HepG2 (cell line): Measurements from ENCODE around the gene PPAN. TPM values are rescaled to one million over a fixed set of nuclear protein-coding genes. Genes with fewer than 3 reads are reported as not detected.

Experiments used
- CREB1 ChIP-seq, 2 experiments: fragments of 450-650 bp in 1 of 2; IDR thresholded peaks; 2 replicates each; pipeline ENCODE4 v1.6.1; 2016 to 2017; ENCODE audit warnings: control low read depth in 1 of 2, mild to moderate bottlenecking in 1 of 2, missing compliant biosample characterization in 1 of 2, missing genetic modification characterization in 1 of 2
- DPF2 ChIP-seq: sonication (generic); formaldehyde crosslinking; IDR thresholded peaks from 2 replicates; pipeline ENCODE4 v1.4.0; 2020; ENCODE audit warnings: mild to moderate bottlenecking, low read depth, missing genetic modification reagents, borderline replicate concordance
- E2F2 ChIP-seq: sonication (generic); formaldehyde crosslinking; IDR thresholded peaks from 2 replicates; pipeline ENCODE4 v1.4.0; 2020; ENCODE audit warnings: missing genetic modification reagents, borderline replicate concordance
- EED ChIP-seq: sonication (generic); formaldehyde crosslinking; IDR thresholded peaks from 2 replicates; pipeline ENCODE4 v1.5.0; 2020; ENCODE audit warnings: mild to moderate bottlenecking, missing genetic modification reagents
- EZH2 ChIP-seq: conservative IDR thresholded peaks from 2 replicates; pipeline ENCODE4 v1.6.1; 2012; ENCODE audit warnings: mild to moderate bottlenecking, low read depth, low read length, moderate library complexity
- FLYWCH1 ChIP-seq: sonication (generic); formaldehyde crosslinking; IDR thresholded peaks from 2 replicates; pipeline ENCODE4 v1.8.1; 2023; ENCODE audit warnings: mild to moderate bottlenecking, missing genetic modification reagents
- HBP1 ChIP-seq: IDR thresholded peaks from 2 replicates; pipeline ENCODE4 v1.6.1; 2016; ENCODE audit warnings: low read depth, control low read depth
- NCOA2 ChIP-seq: sonication (generic); formaldehyde crosslinking; IDR thresholded peaks from 2 replicates; pipeline ENCODE4 v1.8.0; 2022; ENCODE audit warnings: inconsistent platforms
- NCOA5 ChIP-seq: sonication (generic); formaldehyde crosslinking; IDR thresholded peaks from 2 replicates; pipeline ENCODE4 v1.4.0; 2020; ENCODE audit warnings: missing genetic modification reagents
- NFIB ChIP-seq: sonication (generic); formaldehyde crosslinking; IDR thresholded peaks from 2 replicates; pipeline ENCODE4 v1.9.0; 2021; ENCODE audit warnings: missing genetic modification reagents, mild to moderate bottlenecking, borderline replicate concordance
- SMAD1 ChIP-seq: sonication (generic); formaldehyde crosslinking; IDR thresholded peaks from 2 replicates; pipeline ENCODE4 v1.4.0; 2020; ENCODE audit warnings: missing genetic modification reagents, low read depth, mild to moderate bottlenecking, borderline replicate concordance
- TFDP2 ChIP-seq: sonication (generic); formaldehyde crosslinking; IDR thresholded peaks from 2 replicates; pipeline ENCODE4 v1.4.0; 2020; ENCODE audit warnings: missing genetic modification reagents
- ZNF253 ChIP-seq: sonication (generic); formaldehyde crosslinking; IDR thresholded peaks from 2 replicates; pipeline ENCODE4 v1.8.0; 2022; ENCODE audit warnings: mild to moderate bottlenecking, missing genetic modification reagents, borderline replicate concordance
- ZNF512 ChIP-seq: sonication (generic); formaldehyde crosslinking; IDR thresholded peaks from 2 replicates; pipeline ENCODE4 v1.4.0; 2020; ENCODE audit warnings: mild to moderate bottlenecking, missing genetic modification reagents
- ZNF660 ChIP-seq: sonication (generic); formaldehyde crosslinking; IDR thresholded peaks from 2 replicates; pipeline ENCODE4 v1.5.1; 2020; ENCODE audit warnings: mild to moderate bottlenecking, low read depth, missing genetic modification reagents, borderline replicate concordance
- ZNF724P ChIP-seq: sonication (generic); formaldehyde crosslinking; IDR thresholded peaks from 2 replicates; pipeline ENCODE4 v1.8.0; 2022; ENCODE audit warnings: missing genetic modification reagents, borderline replicate concordance
- ZNF766 ChIP-seq: sonication (generic); formaldehyde crosslinking; IDR thresholded peaks from 2 replicates; pipeline ENCODE4 v1.5.0; 2020; ENCODE audit warnings: missing genetic modification reagents, borderline replicate concordance
- ZNF777 ChIP-seq: sonication (generic); formaldehyde crosslinking; IDR thresholded peaks from 2 replicates; pipeline ENCODE4 v1.4.0; 2020; ENCODE audit warnings: missing genetic modification reagents
- ZSCAN9 ChIP-seq: IDR thresholded peaks from 2 replicates; pipeline ENCODE4 v1.6.1; 2016; ENCODE audit warnings: borderline replicate concordance
- ZXDC ChIP-seq: sonication (generic); formaldehyde crosslinking; IDR thresholded peaks from 2 replicates; pipeline ENCODE4 v1.5.0; 2020; ENCODE audit warnings: mild to moderate bottlenecking, missing genetic modification reagents
- polyA plus RNA-seq, 8 experiments: library from polyadenylated mRNA; depleted of rRNA in 3 of 8; stranded (reverse) in 7 of 8; unstranded in 1 of 8; fragments of >200 nt; fragmentation: Illumina TruSeq in 4 of 8; extraction: Trizol in 4 of 8; gene quantifications; 2 replicates each; pipeline versions ENCODE4 v1.2.1 to v1.2.3, GENCODE V29; 2011 to 2016; ENCODE audit warnings: low read depth in 4 of 8, missing spikeins in 1 of 8, mixed read lengths in 1 of 8; ENCODE audit not compliant: insufficient read depth in 1 of 8
- total RNA-seq, 5 experiments: library from RNA; depleted of rRNA; stranded (reverse); fragments of >200 nt; fragmentation: Illumina TruSeq; extraction: Trizol; gene quantifications; 2 replicates each; pipeline ENCODE4 v1.2.3, GENCODE V29; 2016; ENCODE audit warnings: low read depth in 1 of 5

PPAN gene
- total and polyA plus RNA-seq, 2 of the 13 experiments (the other 11 are each of a cell fraction or from before 2014, with no cell fraction given) = 36.2 to 41.9 TPM

- TF ChIP-seq E2F2 (CRISPR knock-in tag) = no peak; the same call in 1 of the 2 replicates
- TF ChIP-seq ZNF253 (CRISPR knock-in tag) = no peak
- no peak for TF ChIP-seq SMAD1 (CRISPR knock-in tag)
- no peak for TF ChIP-seq DPF2 (CRISPR knock-in tag)
- TF ChIP-seq ZNF660 (CRISPR knock-in tag) = no peak
- no peak for TF ChIP-seq ZNF512 (CRISPR knock-in tag)
- no peak; the same call in none of the 2 replicates for TF ChIP-seq EED (CRISPR knock-in tag)
- TF ChIP-seq HBP1 = 0 out of 2 replicates have a peak, but pooled peaks have one; percentile 29
- peak; percentile 83 for TF ChIP-seq ZSCAN9
- TF ChIP-seq NFIB (CRISPR knock-in tag) = no peak
- peak; percentile 91 for TF ChIP-seq CREB1 (IDR thresholded peaks at IDR 0.05)
- TF ChIP-seq CREB1 (CRISPR knock-in tag; IDR thresholded peaks at IDR 0.05) = peak; percentile 93
- TF ChIP-seq NCOA2 (CRISPR knock-in tag) = peak; percentile 40; the same call in 1 of the 2 replicates
- peak; percentile 49; the same call in 1 of the 2 replicates for TF ChIP-seq ZNF766 (CRISPR knock-in tag)
- peak; percentile 69; the same call in 1 of the 2 replicates for TF ChIP-seq ZNF724P (CRISPR knock-in tag)
- TF ChIP-seq ZXDC = peak; percentile 78; the same call in 1 of the 2 replicates
- TF ChIP-seq ZNF777 (CRISPR knock-in tag) = peak; percentile 81
- peak; percentile 70; the same call in 1 of the 2 replicates for TF ChIP-seq TFDP2 (CRISPR knock-in tag)
- TF ChIP-seq EZH2 = no peak
- no peak for TF ChIP-seq FLYWCH1
- no peak for TF ChIP-seq NCOA5 (CRISPR knock-in tag)
Measured at GRCh38 chr19:10106100-10106936, at the start of gene PPAN (continued).
